KMS-11 (cell line): ENCODE data around the gene PCSK1.
"Not testable (repeated sequence)": the region's sequence is repeated elsewhere in the genome, so short reads cannot be mapped to it uniquely, and the experiment has no call there.

ENCODE experiments used
- H2AFZ ChIP-seq: fragments of 200-600 bp; sonication (generic); 2 replicates; pipeline ENCODE4 v1.6.1; 2016; ENCODE audit warnings: antibody characterized with exemption, mixed run types, low read depth
- H3K27ac ChIP-seq: fragments of 200-600 bp; sonication (generic); 2 replicates; pipeline ENCODE4 v1.6.1; 2016; ENCODE audit warnings: mild to moderate bottlenecking, mixed run types
- H3K27me3 ChIP-seq: fragments of 200-600 bp; sonication (generic); 2 replicates; pipeline ENCODE4 v1.6.1; 2017; ENCODE audit warnings: mild to moderate bottlenecking, low read depth, mixed run types, moderate library complexity; ENCODE audit not compliant: insufficient read depth
- H3K36me3 ChIP-seq: fragments of 200-600 bp; sonication (generic); 2 replicates; pipeline ENCODE4 v1.6.1; 2017; ENCODE audit warnings: mild to moderate bottlenecking, mixed run types; ENCODE audit not compliant: insufficient read depth
- H3K4me1 ChIP-seq: fragments of 200-600 bp; sonication (generic); 2 replicates; pipeline ENCODE4 v1.6.1; 2016; ENCODE audit warnings: mild to moderate bottlenecking, low read depth, mixed run types; ENCODE audit not compliant: poor library complexity, severe bottlenecking
- H3K4me2 ChIP-seq: fragments of 200-600 bp; sonication (generic); 2 replicates; pipeline ENCODE4 v1.7.0; 2016; ENCODE audit warnings: mild to moderate bottlenecking, mixed run types
- H3K4me3 ChIP-seq: fragments of 200-600 bp; sonication (generic); IDR thresholded peaks from 2 replicates; pipeline ENCODE4 v1.6.1; 2017; ENCODE audit warnings: low read depth, low read length, mixed read lengths; ENCODE audit not compliant: insufficient read depth
- H3K79me2 ChIP-seq: fragments of 200-600 bp; sonication (generic); 2 replicates; pipeline ENCODE4 v1.6.1; 2016; ENCODE audit warnings: low read depth, mixed run types; ENCODE audit not compliant: insufficient read depth
- H3K9ac ChIP-seq: fragments of 200-600 bp; sonication (generic); 2 replicates; pipeline ENCODE4 v1.6.1; 2016; ENCODE audit warnings: mild to moderate bottlenecking, mixed run types
- H4K20me1 ChIP-seq: fragments of 200-600 bp; sonication (generic); 2 replicates; pipeline ENCODE4 v1.6.1; 2016; ENCODE audit warnings: mild to moderate bottlenecking, mixed run types; ENCODE audit not compliant: insufficient read depth
- CTCF ChIP-seq: fragments of 200-600 bp; sonication (generic); conservative IDR thresholded peaks from 2 replicates; pipeline ENCODE4 v1.6.1; 2017; ENCODE audit warnings: low read depth, mild to moderate bottlenecking, antibody characterized with exemption, low read length, moderate library complexity, mixed read lengths

Gene PCSK1

GRCh38 chr5:96404191-96404867, 28.7 kb downstream of the PCSK1 start:
- no peak overlapping the region for H3K27ac ChIP-seq
- TF ChIP-seq CTCF, result no peak
- H3K4me1 ChIP-seq, result no peaks in the 10 kb centered on the region

GRCh38 chr5:96402500-96402899, 30.5 kb downstream of the PCSK1 start:
- Histone ChIP-seq H3K4me1 (no peaks in the 10 kb centered on the region), H3K9ac (no peak overlapping the region), H3K4me3 (no peak overlapping the region), H2AFZ (no peak overlapping the region), H3K27me3 (no peaks in the 10 kb centered on the region), H3K4me2 (no peak overlapping the region), H4K20me1 (no peaks in the 10 kb centered on the region), H3K36me3 (no peaks in the 10 kb centered on the region), H3K27ac (no peak overlapping the region), H3K79me2 (no peaks in the 10 kb centered on the region)
- no peak for TF ChIP-seq CTCF

More at GRCh38 chr5:96404191-96404867, 28.7 kb downstream of the PCSK1 start:
- H2AFZ ChIP-seq, result no peak overlapping the region
- H3K36me3 ChIP-seq, result no peaks in the 10 kb centered on the region
- no peaks in the 10 kb centered on the region for H3K27me3 ChIP-seq
- no peak overlapping the region for H3K9ac ChIP-seq
- H3K4me2 ChIP-seq, result no peak overlapping the region
- H3K79me2 ChIP-seq, result no peaks in the 10 kb centered on the region
- no peak overlapping the region for H3K4me3 ChIP-seq
- H4K20me1 ChIP-seq, result no peaks in the 10 kb centered on the region

- H3K4me3 ChIP-seq, result no peak overlapping the region
- H2AFZ ChIP-seq, result no peak overlapping the region
- no peak overlapping the region for H3K9ac ChIP-seq
- TF ChIP-seq CTCF, result no peak
- H3K4me1 ChIP-seq, result no peaks in the 10 kb centered on the region
- no peaks in the 10 kb centered on the region for H4K20me1 ChIP-seq
- H3K27me3 ChIP-seq, result no peaks in the 10 kb centered on the region
- H3K27ac ChIP-seq, result no peak overlapping the region
- no peaks in the 10 kb centered on the region for H3K36me3 ChIP-seq
- no peaks in the 10 kb centered on the region for H3K79me2 ChIP-seq
- no peak overlapping the region for H3K4me2 ChIP-seq
Measured at GRCh38 chr5:96396878-96397277, 36.2 kb downstream of the PCSK1 start.

GRCh38 chr5:96395295-96395694, 37.8 kb downstream of the PCSK1 start:
- H3K79me2 ChIP-seq, H3K27ac ChIP-seq, H3K4me3 ChIP-seq, H3K4me1 ChIP-seq, H3K9ac ChIP-seq, H3K27me3 ChIP-seq, H4K20me1 ChIP-seq, H2AFZ ChIP-seq, H3K36me3 ChIP-seq, H3K4me2 ChIP-seq: not testable (repeated sequence)

GRCh38 chr5:96391921-96392320, 41.1 kb downstream of the PCSK1 start:
- Histone ChIP-seq H3K9ac (no peak overlapping the region), H3K4me3 (no peak overlapping the region), H2AFZ (no peak overlapping the region), H4K20me1 (no peaks in the 10 kb centered on the region), H3K27ac (no peak overlapping the region), H3K36me3 (no peaks in the 10 kb centered on the region), H3K27me3 (no peaks in the 10 kb centered on the region), H3K4me2 (no peak overlapping the region), H3K79me2 (no peaks in the 10 kb centered on the region), H3K4me1 (no peaks in the 10 kb centered on the region)
- TF ChIP-seq CTCF, result no peak
